Thoracic aorta (tissue), 2 donors: ENCODE measurements around the gene SFSWAP. TPM values are rescaled to one million over a fixed set of nuclear protein-coding genes. Genes with fewer than 3 reads are reported as not detected.
"Not testable (repeated sequence)": the region's sequence is repeated elsewhere in the genome, so short reads cannot be mapped to it uniquely, and the experiment has no call there.

ENCODE experiments used
- ATAC-seq: fragments of 150-250 bp; one replicate; pipeline ENCODE4 v1.8.0; 2017; ENCODE audit warnings: low read depth; ENCODE audit not compliant: insufficient number of reproducible peaks, low FRiP score
- DNase-seq: peaks from one replicate; pipeline ENCODE4 v3.0.0-alpha.2; 2020; ENCODE audit warnings: low spot score
- H3K27ac ChIP-seq, 2 donors: fragments of 200-600 bp; sonication (generic); 1 replicate in 1 of 2; 2 replicates in 1 of 2; pipeline ENCODE4 v1.5.1; 2016; ENCODE audit warnings: mild to moderate bottlenecking in 2 of 2, moderate library complexity in 2 of 2
- H3K27me3 ChIP-seq: fragments of 200-600 bp; sonication (generic); replicated peaks from 2 replicates; pipeline ENCODE4 v1.6.0; 2016; ENCODE audit warnings: mild to moderate bottlenecking; ENCODE audit not compliant: insufficient read depth
- H3K36me3 ChIP-seq: fragments of 200-600 bp; sonication (generic); one replicate; pipeline ENCODE4 v1.5.1; 2016
- H3K4me1 ChIP-seq, 2 donors: fragments of 200-600 bp; sonication (generic); 1 replicate in 1 of 2; 2 replicates in 1 of 2; pipeline versions ENCODE4 v1.5.1 to v1.6.0; 2016; ENCODE audit warnings: low read depth in 2 of 2, mild to moderate bottlenecking in 1 of 2; ENCODE audit not compliant: control insufficient read depth in 1 of 2
- H3K4me3 ChIP-seq: fragments of 200-600 bp; sonication (generic); 2 replicates; pipeline ENCODE4 v1.5.1; 2016; ENCODE audit warnings: mild to moderate bottlenecking
- H3K9me3 ChIP-seq: fragments of 200-600 bp; sonication (generic); 2 replicates; pipeline ENCODE4 v1.5.1; 2016
- total RNA-seq, 2 donors: library from RNA; depleted of rRNA; stranded (reverse); fragments of >200 nt; gene quantifications; one replicate each; pipeline versions ENCODE4 v1.1.0 to v1.2.3, GENCODE V29; 2016
- TF ChIP-seq, protein P1 (sequence below): fragments of 200-600 bp; sonication (generic); IDR thresholded peaks from one replicate; pipeline ENCODE4 v1.5.1; 2019; ENCODE audit warnings: antibody characterized with exemption

SFSWAP gene
- total RNA-seq, 2 donors from 2014 or later = 27.9 to 63.2 TPM

DNA sequence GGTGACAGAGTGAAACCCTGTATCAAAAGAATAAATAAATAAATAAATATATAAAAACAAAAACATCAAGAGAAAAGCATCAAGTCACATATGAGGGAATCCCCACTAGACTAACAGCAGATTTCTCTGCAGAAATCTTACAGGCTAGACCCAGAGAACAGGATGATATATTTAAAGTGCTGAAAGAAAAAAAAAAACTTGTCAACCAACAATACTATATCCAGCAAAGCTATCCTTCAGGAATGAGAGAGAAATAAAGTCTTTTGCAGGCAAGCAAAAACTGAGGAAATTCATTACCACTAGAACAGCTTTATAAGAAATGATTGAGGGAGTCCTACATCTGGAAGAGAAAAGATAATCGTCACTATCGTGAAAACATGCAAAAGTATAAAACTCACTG, 6.4 kb upstream of the SFSWAP start:
- DNase-seq = no peak
- no peak for ATAC-seq
- Histone ChIP-seq H3K4me3 (no peak overlapping the region), H3K4me1 (no peaks in the 10 kb centered on the region), H3K27ac (no peak overlapping the region), H3K9me3 (peaks cover 4% of the 10 kb centered on the region), H3K27me3 (no peaks in the 10 kb centered on the region), H3K36me3 (no peaks in the 10 kb centered on the region)
- TF ChIP-seq, protein P1, sequence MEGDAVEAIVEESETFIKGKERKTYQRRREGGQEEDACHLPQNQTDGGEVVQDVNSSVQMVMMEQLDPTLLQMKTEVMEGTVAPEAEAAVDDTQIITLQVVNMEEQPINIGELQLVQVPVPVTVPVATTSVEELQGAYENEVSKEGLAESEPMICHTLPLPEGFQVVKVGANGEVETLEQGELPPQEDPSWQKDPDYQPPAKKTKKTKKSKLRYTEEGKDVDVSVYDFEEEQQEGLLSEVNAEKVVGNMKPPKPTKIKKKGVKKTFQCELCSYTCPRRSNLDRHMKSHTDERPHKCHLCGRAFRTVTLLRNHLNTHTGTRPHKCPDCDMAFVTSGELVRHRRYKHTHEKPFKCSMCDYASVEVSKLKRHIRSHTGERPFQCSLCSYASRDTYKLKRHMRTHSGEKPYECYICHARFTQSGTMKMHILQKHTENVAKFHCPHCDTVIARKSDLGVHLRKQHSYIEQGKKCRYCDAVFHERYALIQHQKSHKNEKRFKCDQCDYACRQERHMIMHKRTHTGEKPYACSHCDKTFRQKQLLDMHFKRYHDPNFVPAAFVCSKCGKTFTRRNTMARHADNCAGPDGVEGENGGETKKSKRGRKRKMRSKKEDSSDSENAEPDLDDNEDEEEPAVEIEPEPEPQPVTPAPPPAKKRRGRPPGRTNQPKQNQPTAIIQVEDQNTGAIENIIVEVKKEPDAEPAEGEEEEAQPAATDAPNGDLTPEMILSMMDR = no peak

GRCh38 chr12:131706709-131707108, 4.2 kb upstream of the SFSWAP start:
- not testable (repeated sequence) for ATAC-seq, DNase-seq, H3K27ac ChIP-seq, H3K9me3 ChIP-seq, H3K36me3 ChIP-seq, H3K4me3 ChIP-seq, H3K4me1 ChIP-seq, H3K27me3 ChIP-seq

GRCh38 chr12:131709226-131709625, 1.7 kb upstream of the SFSWAP start:
- peaks cover 1% of the 10 kb centered on the region for H3K36me3 ChIP-seq
- DNase-seq = no peak
- H3K4me3 ChIP-seq = no peak overlapping the region
- H3K27ac ChIP-seq = no peak overlapping the region
- TF ChIP-seq, protein P1 = no peak
- peaks cover 15 to 18% of the 10 kb centered on the region in 2 donors for H3K4me1 ChIP-seq
- no peaks in the 10 kb centered on the region for H3K9me3 ChIP-seq
- no peak for ATAC-seq
- H3K27me3 ChIP-seq = no peaks in the 10 kb centered on the region

DNA sequence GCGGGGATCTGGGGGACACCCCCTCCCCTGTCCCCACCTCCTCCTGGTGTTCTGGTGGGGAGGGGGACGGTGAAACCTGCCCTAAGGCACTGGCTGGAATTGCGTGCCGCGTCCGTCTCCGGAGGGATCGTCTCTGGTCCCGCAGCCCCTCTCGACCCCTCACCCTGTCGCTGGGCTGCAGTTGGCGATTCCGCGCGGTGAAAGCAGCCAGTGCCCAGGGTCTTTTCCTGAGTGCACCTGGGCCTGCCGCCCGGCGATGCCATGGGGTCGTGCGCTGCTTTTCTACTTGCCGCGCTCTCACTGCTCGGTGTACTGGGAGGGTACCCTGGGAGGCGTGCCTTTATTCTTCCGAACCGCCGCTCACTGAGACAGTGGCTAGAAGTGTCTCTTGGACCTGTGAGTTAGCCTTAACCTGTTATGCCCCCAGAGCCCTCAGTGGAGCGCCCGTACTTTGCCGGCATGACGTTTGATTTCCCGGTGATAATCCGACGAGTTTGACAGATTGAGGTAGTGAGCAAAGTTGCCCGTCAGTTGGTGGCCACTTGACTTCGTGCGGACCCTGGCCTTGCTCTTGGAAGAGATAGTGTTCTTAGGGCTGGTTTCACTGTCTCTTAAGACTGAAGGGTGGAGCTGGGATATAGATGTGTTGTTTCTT, 788 bp downstream of the SFSWAP start:
- Histone ChIP-seq H3K27ac (peak overlapping the region in 1 of 2 donors; percentile 98), H3K4me1 (peaks cover 15 to 18% of the 10 kb centered on the region in 2 donors), H3K9me3 (no peaks in the 10 kb centered on the region), H3K27me3 (no peaks in the 10 kb centered on the region), H3K36me3 (peaks cover 24% of the 10 kb centered on the region), H3K4me3 (peak overlapping the region; percentile 90)
- ATAC-seq = no peak
- no peak for DNase-seq
- TF ChIP-seq, protein P1 = no peak

DNA sequence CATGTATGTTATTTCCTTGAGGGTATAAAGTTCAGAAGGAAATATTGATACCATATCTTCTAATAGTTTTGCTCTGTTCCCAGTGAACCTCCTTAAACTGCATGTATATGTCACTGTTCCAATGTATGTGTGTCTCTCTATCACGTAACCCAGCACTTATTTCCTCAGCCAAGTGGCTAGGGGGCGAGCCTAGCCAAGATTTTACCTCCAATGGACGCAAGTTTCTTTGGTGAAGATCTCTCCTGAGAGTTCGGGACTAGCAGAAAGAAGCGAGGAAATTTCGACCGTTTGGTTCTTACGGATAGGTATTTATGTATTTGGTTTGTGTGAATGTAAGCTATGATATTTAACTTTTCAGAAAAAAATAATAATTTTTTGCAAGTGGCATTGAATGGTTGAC, 2.5 kb downstream of the SFSWAP start:
- no peaks in the 10 kb centered on the region for H3K9me3 ChIP-seq
- H3K4me3 ChIP-seq = no peak overlapping the region

More for the DNA sequence above, 2.5 kb downstream of the SFSWAP start:
- Histone ChIP-seq H3K4me1 (peaks cover 15 to 18% of the 10 kb centered on the region in 2 donors), H3K27me3 (no peaks in the 10 kb centered on the region), H3K36me3 (peaks cover 34% of the 10 kb centered on the region), H3K27ac (no peak overlapping the region)
- ATAC-seq (no peak), DNase-seq (no peak)
- TF ChIP-seq, protein P1 = no peak
